GM19023 (cell line): ENCODE measurements around the gene KIFC3.
A peak's percentile ranks its signal among the peaks of the same experiment; 100 is the strongest.
"Not testable (repeated sequence)": the region's sequence is repeated elsewhere in the genome, so short reads cannot be mapped to it uniquely, and the experiment has no call there.

Experiments
- ATAC-seq: cut with Tn5 transposase; IDR thresholded peaks from one replicate; pipeline ENCODE4 v1.9.1; 2021; ENCODE audit warnings: mild to moderate bottlenecking, moderate library complexity; ENCODE audit not compliant: unreplicated experiment

The KIFC3 gene

DNA sequence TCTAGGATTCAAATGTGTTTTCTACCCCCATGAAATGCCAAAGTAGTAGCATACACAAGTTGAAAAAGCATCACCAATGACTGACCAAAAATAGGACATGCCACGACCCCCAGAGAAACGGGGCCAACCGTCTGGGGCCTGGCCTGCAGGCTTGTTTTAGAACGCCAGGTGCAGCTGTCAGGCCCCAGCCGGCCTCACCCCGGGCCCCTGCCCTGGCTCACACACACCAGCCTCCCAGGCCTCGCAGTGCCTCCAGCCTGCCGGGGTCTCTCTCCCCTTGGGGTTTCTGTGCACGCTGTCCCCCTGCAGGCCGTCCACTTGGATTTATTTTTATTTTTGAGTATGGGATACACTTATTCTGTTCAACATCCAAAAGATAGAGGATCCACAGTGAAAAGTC lies 58.8 kb downstream of the KIFC3 start:
- ATAC-seq: no peak

DNA sequence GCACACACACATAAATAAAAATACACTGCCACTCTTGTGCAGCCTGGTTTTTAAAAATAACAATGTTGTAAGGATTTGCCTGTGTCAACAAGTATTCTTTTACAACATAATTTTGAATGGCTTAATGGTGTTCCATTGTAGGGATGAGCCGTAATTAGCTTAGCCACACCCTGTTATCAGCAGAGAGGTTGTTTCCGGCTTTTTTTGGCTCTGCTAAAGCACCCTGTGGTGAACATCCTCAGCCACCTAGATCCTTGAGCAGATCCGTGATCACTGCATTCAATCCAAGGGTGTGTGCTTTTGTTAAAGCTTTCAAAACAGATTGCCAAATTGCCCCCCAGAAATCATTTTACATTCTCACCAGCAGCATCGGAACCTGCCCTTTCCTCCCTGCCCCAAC lies 59.7 kb downstream of the KIFC3 start:
- ATAC-seq: no peak

GRCh38 chr16:57741660-57742191 lies 60.6 kb downstream of the KIFC3 start:
- ATAC-seq: no peak

DNA sequence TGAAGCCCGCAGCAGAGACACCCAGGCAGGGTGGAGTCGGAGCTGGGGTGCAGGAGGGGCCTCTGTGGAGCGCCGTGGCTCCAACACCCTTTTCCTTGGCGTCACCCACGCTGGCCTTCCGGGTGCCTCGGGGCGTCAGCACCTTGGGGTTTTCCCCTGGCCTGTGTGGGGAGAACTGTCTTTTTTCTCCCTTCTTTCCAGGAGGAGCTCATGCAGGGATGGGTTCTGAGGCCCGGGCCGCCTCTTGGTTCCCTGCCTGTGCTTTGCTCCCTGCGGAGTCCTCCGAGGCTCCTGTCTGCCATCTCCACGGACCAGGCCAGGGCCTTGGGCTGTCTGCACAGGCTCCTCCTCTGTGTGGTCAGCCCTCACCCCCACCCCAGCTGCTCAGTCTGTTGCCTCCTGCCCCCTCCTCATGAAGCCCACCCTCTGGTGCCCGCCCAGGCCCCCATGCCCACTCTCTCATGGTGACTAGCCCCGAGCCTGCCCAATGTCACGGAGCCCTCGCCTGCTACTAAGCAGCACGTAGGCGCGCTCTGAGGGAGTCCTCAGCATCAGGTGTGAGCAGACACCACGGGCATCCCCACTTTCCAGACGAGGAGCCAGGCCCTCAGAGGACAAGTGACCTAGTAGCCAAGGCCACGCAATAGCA lies 61.7 kb downstream of the KIFC3 start:
- no peak for ATAC-seq

- no peak for ATAC-seq
Measured at GRCh38 chr16:57739756-57740422, 62.4 kb downstream of the KIFC3 start.

GRCh38 chr16:57738844-57739243 lies 63.4 kb downstream of the KIFC3 start:
- ATAC-seq: no peak

DNA sequence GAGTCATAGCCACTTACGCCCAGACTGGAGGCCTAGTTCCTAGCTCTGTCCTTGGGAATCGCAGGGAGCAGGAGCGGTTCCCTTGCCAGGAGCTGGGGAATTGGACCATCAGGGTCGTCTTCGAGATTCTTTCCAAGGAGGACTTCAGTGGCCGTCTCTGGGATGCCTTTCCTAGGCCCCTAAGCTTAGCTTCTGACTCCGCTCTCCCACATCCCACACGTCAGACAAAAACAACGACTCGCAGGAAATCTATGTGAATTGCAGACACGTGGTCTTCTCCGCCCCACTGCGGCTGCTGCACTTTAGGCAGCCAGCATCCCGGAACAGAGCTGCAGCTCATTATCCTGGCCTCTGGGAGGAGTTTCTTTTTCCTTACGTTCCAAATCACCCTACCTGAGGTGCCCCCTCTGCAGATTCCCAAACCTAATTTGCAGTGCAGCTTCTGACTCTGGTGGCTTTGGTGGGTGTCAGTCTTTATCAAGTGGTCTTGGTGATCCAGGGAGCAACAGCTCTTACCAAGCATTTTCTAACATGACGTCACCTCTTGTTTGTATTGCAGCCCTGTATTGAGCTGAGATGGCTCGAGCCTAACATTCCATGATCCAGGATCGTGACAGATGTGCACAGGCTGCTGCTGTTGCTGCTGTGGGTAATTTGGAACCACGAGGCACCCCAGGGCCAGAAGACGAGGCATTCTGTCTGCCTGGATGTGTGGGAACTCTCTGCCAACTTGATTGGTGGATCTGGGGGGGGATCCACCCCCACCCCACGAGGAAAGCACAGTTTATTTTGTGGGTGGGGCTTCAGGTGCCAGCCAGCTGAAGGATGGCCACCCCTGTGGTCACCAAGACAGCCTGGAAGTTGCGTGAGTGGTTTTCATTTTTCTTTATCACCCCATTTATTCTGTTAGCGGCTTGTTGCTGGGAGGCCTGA lies 65.6 kb downstream of the KIFC3 start:
- no peak for ATAC-seq

GRCh38 chr16:57735755-57736418 lies 66.4 kb downstream of the KIFC3 start, which contains the start of gene KATNB1:
Gene KATNB1, plus strand, starts transcription at chr16:57735770. Its CDS starts 1,474 bp downstream, at chr16:57737244.
- no peak for ATAC-seq

DNA sequence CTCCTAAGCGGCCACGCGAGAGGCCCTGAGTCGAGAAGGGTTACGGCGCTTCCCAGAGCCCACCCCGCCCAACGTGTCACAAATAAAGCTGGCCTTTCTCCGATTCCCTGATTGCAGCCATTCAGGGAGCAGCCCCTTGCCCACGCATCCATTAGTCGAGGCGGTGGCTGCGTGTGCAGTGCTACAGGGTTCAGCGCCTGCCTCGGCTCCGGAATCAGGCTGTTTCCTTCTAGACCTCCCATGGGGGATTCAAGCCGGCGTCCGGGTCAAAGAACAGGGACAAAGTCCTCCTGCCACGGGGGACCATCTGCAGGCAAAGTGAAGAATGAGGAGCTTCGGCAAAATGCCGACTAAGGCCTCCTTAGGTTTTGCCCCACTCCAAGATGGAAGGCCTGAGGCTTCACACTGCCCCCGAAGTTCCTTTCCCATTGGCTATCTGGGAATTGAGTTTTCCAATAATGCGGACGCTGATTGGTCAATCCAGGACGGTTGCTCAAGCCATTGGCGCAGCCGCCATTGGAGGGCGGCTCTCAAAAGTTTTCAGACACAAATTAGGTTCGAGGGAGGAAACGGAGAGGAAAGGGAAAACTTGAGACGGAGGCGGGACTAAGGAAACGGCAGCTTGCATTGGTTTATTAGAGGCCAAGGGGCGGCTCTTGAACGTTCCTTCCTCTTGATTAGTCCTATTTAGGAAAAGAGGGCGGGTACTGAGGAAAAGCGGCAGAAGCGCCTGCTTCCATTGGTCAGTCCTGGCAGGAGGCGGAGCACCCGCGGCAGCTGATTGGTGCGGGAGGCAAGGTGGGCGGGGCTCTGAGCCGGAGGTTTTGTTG lies 67.2 kb downstream of the KIFC3 start:
- ATAC-seq: peak; percentile 92

DNA sequence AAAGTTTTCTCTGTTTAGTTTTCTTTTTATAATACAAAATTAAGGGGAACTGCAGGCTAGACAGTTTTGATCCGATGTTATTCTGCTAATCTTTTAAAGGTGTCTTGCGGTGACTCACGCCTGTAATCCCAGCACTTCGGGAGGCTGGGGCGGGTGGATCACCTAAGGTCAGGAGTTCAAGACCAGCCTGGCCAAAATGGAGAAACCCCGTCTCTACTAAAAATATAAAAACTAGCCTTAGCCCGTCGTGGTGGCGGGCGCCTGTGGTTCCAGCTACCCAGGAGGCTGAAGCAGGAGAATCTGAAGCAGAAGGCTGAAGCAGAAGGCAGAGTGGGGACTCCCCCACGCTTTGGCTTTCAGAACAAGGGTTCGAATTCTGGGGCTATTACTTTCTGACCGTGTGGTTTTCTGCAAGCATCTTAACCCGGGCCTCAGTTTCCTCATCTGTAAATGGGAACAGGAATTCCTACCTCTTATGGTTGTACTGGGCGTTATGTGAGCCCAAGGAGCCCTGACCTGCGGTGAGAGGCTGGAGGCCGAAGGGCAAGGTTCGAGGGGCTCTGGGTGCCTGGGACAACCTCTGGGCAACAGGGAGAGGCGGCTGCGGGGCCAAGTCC lies 67.9 kb downstream of the KIFC3 start:
- ATAC-seq: no peak

DNA sequence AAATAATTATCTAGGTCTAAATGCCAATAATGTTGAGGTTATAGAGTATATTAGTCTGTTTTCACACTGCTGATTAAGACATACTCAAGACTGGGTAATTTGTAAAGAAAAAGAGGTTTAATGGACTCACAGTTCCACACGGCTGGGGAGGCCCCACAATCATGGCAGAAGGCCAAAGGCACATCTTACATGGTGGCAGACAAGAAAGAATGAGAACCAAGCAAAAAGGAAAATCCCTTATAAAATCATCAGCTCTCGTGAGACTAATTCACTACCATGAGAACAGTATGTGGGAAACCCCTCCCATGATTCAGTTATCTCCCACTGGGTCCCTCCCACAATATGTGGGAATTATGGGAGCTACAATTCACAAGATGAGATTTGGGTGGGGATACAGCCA lies 69.6 kb downstream of the KIFC3 start:
- no peak for ATAC-seq

DNA sequence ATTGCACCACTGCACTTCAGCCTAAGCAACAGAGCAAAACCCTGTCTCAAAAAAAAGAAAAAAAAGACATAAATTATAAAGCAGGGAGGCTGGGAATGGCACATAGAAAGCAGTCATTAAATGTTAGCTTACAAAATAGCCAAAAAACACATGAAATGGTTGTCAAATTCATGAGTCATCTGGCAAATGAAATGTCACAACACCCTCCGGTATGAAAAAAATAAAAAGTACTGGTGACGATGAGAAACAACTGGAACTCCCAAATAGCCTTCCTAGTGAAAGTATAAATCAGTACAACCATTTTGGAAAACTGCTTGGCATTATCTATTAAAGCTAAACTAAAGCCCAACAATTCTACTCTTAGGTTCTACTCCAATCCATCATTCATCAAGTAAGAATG lies 70.3 kb downstream of the KIFC3 start:
- no peak for ATAC-seq

DNA sequence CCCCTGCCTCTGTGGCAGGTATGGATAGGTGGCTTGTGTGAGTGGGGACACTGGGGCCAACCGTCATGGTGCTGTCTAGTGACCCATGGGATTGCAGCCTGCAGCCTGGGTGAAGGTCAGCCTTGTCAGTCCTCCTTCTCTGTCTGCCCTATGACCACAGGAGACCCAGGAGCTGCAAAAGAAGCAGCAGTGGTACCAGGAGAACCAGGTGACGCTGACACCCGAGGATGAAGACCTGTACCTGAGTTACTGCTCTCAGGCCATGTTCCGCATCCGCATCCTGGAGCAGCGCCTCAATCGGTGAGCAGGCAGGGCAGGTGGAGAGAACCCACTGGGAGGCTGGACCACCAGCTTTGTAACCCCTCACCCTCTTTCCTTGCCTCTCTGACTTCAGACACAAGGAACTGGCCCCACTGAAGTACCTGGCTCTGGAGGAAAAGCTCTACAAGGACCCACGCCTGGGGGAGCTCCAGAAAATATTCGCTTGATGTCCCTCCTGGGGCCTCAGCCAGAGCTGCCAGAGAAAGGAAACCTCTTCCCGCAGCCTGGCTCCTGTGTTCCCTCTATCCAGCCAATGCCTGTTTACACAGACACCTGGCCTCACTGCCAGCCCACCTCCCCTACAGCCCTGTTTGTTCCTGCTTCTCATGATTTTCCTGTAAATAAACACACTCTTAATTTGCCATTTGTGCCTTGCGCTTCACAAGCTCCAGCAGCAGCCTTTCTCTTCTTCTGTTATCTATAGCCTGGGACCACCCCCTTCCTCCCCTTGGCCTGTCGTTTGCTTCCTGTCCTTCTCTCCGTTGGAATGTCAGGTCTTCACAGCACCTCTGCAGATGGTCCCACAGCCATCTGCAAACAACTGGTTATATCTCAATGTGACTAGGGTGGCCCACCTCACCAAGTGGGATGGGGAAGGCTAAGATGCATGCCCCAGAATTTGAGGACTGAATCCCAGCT lies 71.2 kb downstream of the KIFC3 start:
- no peak for ATAC-seq

- not testable (repeated sequence) for ATAC-seq
Measured at GRCh38 chr16:57729852-57730251, 72.4 kb downstream of the KIFC3 start.

GRCh38 chr16:57729182-57729484 lies 73.2 kb downstream of the KIFC3 start:
- no peak for ATAC-seq

GRCh38 chr16:57728336-57729181 lies 73.7 kb downstream of the KIFC3 start:
- ATAC-seq: no peak

DNA sequence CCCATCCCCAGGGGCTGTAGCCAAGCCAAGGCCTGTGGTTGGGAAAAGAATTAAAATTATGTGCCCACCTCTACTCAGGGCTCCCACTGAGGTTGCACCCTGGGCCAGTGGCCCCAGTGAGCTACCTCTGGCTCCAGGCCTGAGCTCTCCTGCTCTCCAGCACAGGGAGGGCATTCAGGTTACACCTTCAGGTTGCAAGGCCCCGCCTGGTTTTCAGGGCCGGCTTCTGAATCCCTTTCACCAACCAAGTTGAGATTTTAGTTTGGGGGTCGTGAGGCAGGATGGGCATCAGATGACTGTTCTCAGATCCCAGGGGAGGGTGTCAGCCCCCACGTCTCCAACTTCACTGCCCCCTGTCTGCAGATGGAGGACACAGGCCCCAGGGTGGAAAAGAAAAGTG lies 74.7 kb downstream of the KIFC3 start:
- no peak for ATAC-seq
